GM23248 (cell line): ENCODE measurements around the gene SLC9A6. TPM values are rescaled to one million over a fixed set of nuclear protein-coding genes. Genes with fewer than 3 reads are reported as not detected.

Source experiments
- DNase-seq: peaks from one replicate; pipeline ENCODE4 v3.0.0-alpha.2; 2015
- H2AFZ ChIP-seq: fragments of 200-600 bp; sonication (generic); 2 replicates; pipeline ENCODE4 v1.6.1; 2016; ENCODE audit warnings: antibody characterized with exemption
- H3F3A ChIP-seq: fragments of 200-600 bp; sonication (generic); 2 replicates; pipeline ENCODE4 v1.6.1; 2016; ENCODE audit warnings: mild to moderate bottlenecking, antibody characterized with exemption, mixed run types; ENCODE audit not compliant: insufficient read depth
- H3K27ac ChIP-seq: fragments of 200-600 bp; sonication (generic); 2 replicates; pipeline ENCODE4 v1.5.1; 2016; ENCODE audit warnings: mild to moderate bottlenecking
- H3K27me3 ChIP-seq: fragments of 200-600 bp; sonication (generic); replicated peaks from 2 replicates; pipeline ENCODE4 v1.6.1; 2016; ENCODE audit warnings: mild to moderate bottlenecking; ENCODE audit not compliant: insufficient read depth
- H3K36me3 ChIP-seq: fragments of 200-600 bp; sonication (generic); 2 replicates; pipeline ENCODE4 v1.6.1; 2016; ENCODE audit warnings: low read depth, mild to moderate bottlenecking
- H3K4me1 ChIP-seq: fragments of 200-600 bp; sonication (generic); 2 replicates; pipeline ENCODE4 v1.6.1; 2016; ENCODE audit warnings: mild to moderate bottlenecking; ENCODE audit not compliant: insufficient read depth
- H3K4me2 ChIP-seq: fragments of 200-600 bp; sonication (generic); one replicate; pipeline ENCODE4 v1.6.1; 2016; ENCODE audit warnings: mild to moderate bottlenecking; ENCODE audit not compliant: unreplicated experiment
- H3K4me3 ChIP-seq: fragments of 200-600 bp; sonication (generic); 2 replicates; pipeline ENCODE4 v1.5.1; 2016; ENCODE audit warnings: mild to moderate bottlenecking
- H3K79me2 ChIP-seq: fragments of 200-600 bp; sonication (generic); 2 replicates; pipeline ENCODE4 v1.6.1; 2016; ENCODE audit warnings: mild to moderate bottlenecking; ENCODE audit not compliant: insufficient read depth
- H3K9ac ChIP-seq: fragments of 200-600 bp; sonication (generic); 2 replicates; pipeline ENCODE4 v1.6.1; 2016; ENCODE audit warnings: mild to moderate bottlenecking
- H3K9me2 ChIP-seq: fragments of 200-600 bp; sonication (generic); 2 replicates; pipeline ENCODE4 v1.6.1; 2016; ENCODE audit warnings: mixed run types, mild to moderate bottlenecking, moderate library complexity; ENCODE audit not compliant: insufficient read depth
- H3K9me3 ChIP-seq: fragments of 200-600 bp; sonication (generic); one replicate; pipeline ENCODE4 v1.6.1; 2017; ENCODE audit warnings: low read depth
- H4K20me1 ChIP-seq: fragments of 200-600 bp; sonication (generic); 2 replicates; pipeline ENCODE4 v1.6.0; 2016; ENCODE audit not compliant: insufficient read depth
- EZH2 ChIP-seq: fragments of 200-600 bp; sonication (generic); IDR thresholded peaks from 2 replicates; pipeline ENCODE4 v1.6.1; 2018; ENCODE audit warnings: antibody characterized with exemption, mild to moderate bottlenecking; ENCODE audit not compliant: insufficient read depth, poor library complexity, severe bottlenecking
- EZH2phosphoT487 ChIP-seq: fragments of 200-600 bp; sonication (generic); IDR thresholded peaks from 2 replicates; pipeline ENCODE4 v1.6.1; 2018; ENCODE audit warnings: antibody characterized with exemption, moderate library complexity, mild to moderate bottlenecking, low read depth; ENCODE audit not compliant: insufficient read depth
- WGBS, 2 experiments: methylation state at CpG; one replicate each; pipeline ENCODE4 v1.1.6; 2015 to 2017; ENCODE audit warnings: low lambda C conversion rate in 2 of 2, low coverage in 1 of 2; ENCODE audit errors: missing lambda C conversion rate in 2 of 2; 5-methylcytosine and 5-hydroxymethylcytosine counted together
- in situ Hi-C: fragments of 300-500 bp; cut with MboI; formaldehyde crosslinking; loops from 2 replicates; pipeline ENCODE4 v1.15.0; 2020
- polyA plus RNA-seq: library from polyadenylated mRNA; unstranded; fragments of >200 nt; fragmentation: Nextera tagmentation; extraction: Ambion mirVana; gene quantifications from 2 replicates; pipeline ENCODE4 v1.2.1, GENCODE V29; 2016
- total RNA-seq: library from RNA; depleted of rRNA; stranded (reverse); fragments of >200 nt; shearing (Covaris generic); gene quantifications from 2 replicates; pipeline ENCODE4 v1.2.3, GENCODE V29; 2014

Gene SLC9A6
- total and polyA plus RNA-seq, 2 experiments from 2014 or later = 11.4 to 27.0 TPM

DNA sequence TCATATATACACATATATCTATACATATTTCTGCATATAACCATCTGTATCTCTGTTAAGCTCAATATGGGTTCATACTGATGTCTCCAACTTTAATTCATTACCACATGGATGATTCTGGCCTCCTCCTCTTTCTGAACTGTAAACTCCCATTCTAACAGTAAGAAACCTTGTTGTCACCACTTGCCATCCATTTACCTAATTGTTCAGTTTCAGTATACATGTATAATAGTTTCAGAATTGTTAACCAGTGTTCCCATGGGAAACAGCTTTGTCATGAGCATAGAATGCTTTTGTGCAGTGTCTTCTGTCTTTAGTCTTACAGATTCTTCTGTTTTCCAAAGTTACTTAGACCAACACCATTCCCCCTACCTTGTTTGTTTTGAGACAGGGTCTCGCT, 35.9 kb downstream of the SLC9A6 start:
- H3K79me2 ChIP-seq = no peaks in the 10 kb centered on the region
- H3K27ac ChIP-seq = no peak overlapping the region
- no peak overlapping the region for H3K9ac ChIP-seq
- no peak overlapping the region for H2AFZ ChIP-seq
- H3K4me2 ChIP-seq = no peak overlapping the region
- H3K4me3 ChIP-seq = no peak overlapping the region
- no peaks in the 10 kb centered on the region for H3K9me2 ChIP-seq
- in situ Hi-C loops = no loop called here
- H3K36me3 ChIP-seq = no peaks in the 10 kb centered on the region
- H3F3A ChIP-seq = no peaks in the 10 kb centered on the region
- no peaks in the 10 kb centered on the region for H4K20me1 ChIP-seq
- DNase-seq = no peak
- TF ChIP-seq EZH2phosphoT487 = no peak
- no peak for TF ChIP-seq EZH2
- WGBS, 2 experiments = 89 to 100% methylated on average over 1 of the region's 1 CpG
- H3K9me3 ChIP-seq = no peaks in the 10 kb centered on the region
- H3K27me3 ChIP-seq = no peaks in the 10 kb centered on the region
- H3K4me1 ChIP-seq = no peaks in the 10 kb centered on the region

DNA sequence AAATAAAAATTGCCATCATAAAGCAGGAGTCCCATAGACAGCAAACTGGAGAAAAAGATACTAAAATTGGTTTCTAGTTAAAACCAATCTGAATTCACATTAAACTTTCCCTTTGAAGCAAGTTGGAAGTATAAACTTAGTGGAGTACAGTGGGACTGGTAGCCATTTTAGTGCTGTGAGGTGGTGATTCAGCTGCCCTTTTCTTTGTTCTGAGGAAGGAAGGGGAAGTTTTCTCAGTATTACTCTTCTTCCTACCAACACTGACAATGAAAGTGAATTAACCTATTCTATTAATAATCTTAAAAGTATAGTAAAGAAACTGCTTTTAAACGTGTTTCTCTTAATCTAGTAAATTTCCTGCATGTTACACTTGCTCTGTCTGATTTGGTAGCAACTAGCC, 36.7 kb downstream of the SLC9A6 start:
- DNase-seq = no peak
- TF ChIP-seq EZH2 (no peak), EZH2phosphoT487 (no peak)
- H3K9ac ChIP-seq = no peak overlapping the region
- no peaks in the 10 kb centered on the region for H3F3A ChIP-seq
- no peaks in the 10 kb centered on the region for H4K20me1 ChIP-seq
- no peak overlapping the region for H3K27ac ChIP-seq
- no peaks in the 10 kb centered on the region for H3K27me3 ChIP-seq
- no peak overlapping the region for H2AFZ ChIP-seq
- in situ Hi-C loops = no loop called here
- H3K9me2 ChIP-seq = no peaks in the 10 kb centered on the region
- 94 to 100% methylated on average over 1 of the region's 1 CpG for WGBS, 2 experiments
- no peak overlapping the region for H3K4me3 ChIP-seq
- H3K79me2 ChIP-seq = no peaks in the 10 kb centered on the region
- no peak overlapping the region for H3K4me2 ChIP-seq
- H3K4me1 ChIP-seq = no peaks in the 10 kb centered on the region
- H3K36me3 ChIP-seq = no peaks in the 10 kb centered on the region
- H3K9me3 ChIP-seq = no peaks in the 10 kb centered on the region

DNA sequence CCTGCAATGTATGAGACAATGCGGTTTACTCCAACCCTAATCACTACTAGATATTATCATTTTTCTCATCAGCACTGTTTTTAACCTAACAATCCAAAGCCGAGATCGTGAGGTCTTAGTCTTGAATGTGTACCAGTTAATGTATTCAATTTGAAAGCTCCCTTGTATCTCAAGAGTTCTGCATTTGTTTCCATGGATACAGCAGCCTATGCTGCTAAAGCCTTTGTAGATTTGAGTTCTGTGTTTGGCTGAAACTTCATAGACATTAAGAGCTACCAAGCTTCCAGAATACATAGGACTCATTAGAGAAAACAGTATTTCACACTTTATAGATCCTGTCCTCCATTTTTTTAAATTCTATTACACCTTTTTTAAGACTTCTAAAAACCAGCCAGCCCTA, 39.9 kb downstream of the SLC9A6 start:
- no peak overlapping the region for H3K4me2 ChIP-seq
- WGBS, 2 experiments = 91 to 96% methylated on average over 3 of the region's 3 CpGs
- H3K9me3 ChIP-seq = no peaks in the 10 kb centered on the region
- H4K20me1 ChIP-seq = no peaks in the 10 kb centered on the region
- DNase-seq = no peak
- H3K27ac ChIP-seq = no peak overlapping the region
- no peak overlapping the region for H2AFZ ChIP-seq
- no peaks in the 10 kb centered on the region for H3K9me2 ChIP-seq
- H3F3A ChIP-seq = peaks cover under 1% of the 10 kb centered on the region
- no peaks in the 10 kb centered on the region for H3K79me2 ChIP-seq
- no peak for TF ChIP-seq EZH2phosphoT487
- no peak for TF ChIP-seq EZH2
- no peaks in the 10 kb centered on the region for H3K36me3 ChIP-seq
- no peak overlapping the region for H3K9ac ChIP-seq
- no peak overlapping the region for H3K4me3 ChIP-seq
- no peaks in the 10 kb centered on the region for H3K27me3 ChIP-seq
- in situ Hi-C loops = loop anchor here (25.0 kb wide), 1 partner anchor 237 kb away; the partner anchor contains the start of gene MAP7D3
- peaks cover 5% of the 10 kb centered on the region for H3K4me1 ChIP-seq

DNA sequence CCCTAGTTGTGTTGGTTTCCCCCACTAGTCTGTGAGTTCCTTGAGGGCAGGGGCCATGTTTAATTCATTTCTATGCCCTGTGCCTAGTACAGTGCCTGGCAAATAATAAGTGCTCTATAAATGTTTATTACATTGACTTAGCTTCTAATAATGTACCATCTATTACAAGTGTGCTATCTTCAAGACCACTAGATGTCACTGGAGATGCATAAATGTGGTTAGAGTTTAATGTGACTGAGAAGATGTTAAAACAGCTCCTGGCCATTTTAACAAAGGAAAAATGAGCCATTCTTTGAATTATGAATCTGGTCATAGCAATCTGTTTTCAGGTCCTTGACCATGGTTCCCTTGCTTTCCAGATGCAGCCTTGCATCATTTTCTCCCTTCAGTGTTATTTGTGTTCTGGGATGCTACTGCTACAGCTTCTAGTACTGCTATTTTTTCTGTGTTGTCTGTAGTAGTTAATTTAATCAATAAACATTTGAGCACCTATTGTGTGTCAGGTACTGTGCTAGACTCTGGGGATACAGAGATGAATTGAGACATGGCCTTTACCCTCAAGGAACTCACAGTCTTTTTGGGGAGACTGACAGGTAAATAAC, 43.2 kb downstream of the SLC9A6 start:
- Histone ChIP-seq H3F3A (peaks cover 8% of the 10 kb centered on the region), H2AFZ (no peak overlapping the region), H4K20me1 (no peaks in the 10 kb centered on the region), H3K27me3 (no peaks in the 10 kb centered on the region), H3K4me3 (no peak overlapping the region), H3K4me1 (peaks cover 18% of the 10 kb centered on the region), H3K79me2 (no peaks in the 10 kb centered on the region), H3K9me3 (no peaks in the 10 kb centered on the region), H3K4me2 (no peak overlapping the region), H3K9ac (no peak overlapping the region), H3K36me3 (no peaks in the 10 kb centered on the region), H3K9me2 (no peaks in the 10 kb centered on the region), H3K27ac (no peak overlapping the region)
- in situ Hi-C loops = loop anchor here (25.0 kb wide), 1 partner anchor 234 kb away; the partner anchor contains the start of gene MAP7D3
- TF ChIP-seq EZH2 (no peak), EZH2phosphoT487 (no peak)
- peak; percentile 65 for DNase-seq
